Measurements from ENCODE around the gene TSPAN12.
"Not testable (repeated sequence)": the region's sequence is repeated elsewhere in the genome, so short reads cannot be mapped to it uniquely, and the experiment has no call there.

The TSPAN12 gene

GRCh38 chr7:120857588-120858573, at the start of gene TSPAN12:
Gene TSPAN12, minus strand, starts transcription at chr7:120858144. Its CDS starts 1,381 bp downstream, at chr7:120856763.
- peak; percentile 45 to 78 for DNase-seq

GRCh38 chr7:120898715-120899499, 41.0 kb upstream of the TSPAN12 start:
- no peak for DNase-seq

- DNase-seq, result not testable (repeated sequence)
Observed at GRCh38 chr7:120895253-120895652, 37.3 kb upstream of the TSPAN12 start.

- not testable (repeated sequence) for DNase-seq
Observed at GRCh38 chr7:120885602-120886001, 27.7 kb upstream of the TSPAN12 start.

GRCh38 chr7:120877701-120878100, 19.8 kb upstream of the TSPAN12 start:
- DNase-seq, result no peak

GRCh38 chr7:120876922-120877321, 19.0 kb upstream of the TSPAN12 start:
- no peak for DNase-seq

GRCh38 chr7:120874722-120875121, 16.8 kb upstream of the TSPAN12 start:
- DNase-seq, result no peak

GRCh38 chr7:120874016-120874415, 16.1 kb upstream of the TSPAN12 start:
- DNase-seq, result no peak

GRCh38 chr7:120873401-120873800, 15.5 kb upstream of the TSPAN12 start:
- no peak for DNase-seq

- DNase-seq, result no peak
Observed at GRCh38 chr7:120869700-120870099, 11.8 kb upstream of the TSPAN12 start.

- no peak for DNase-seq
Observed at GRCh38 chr7:120867932-120868331, 10.0 kb upstream of the TSPAN12 start.

GRCh38 chr7:120865191-120865981, 7.4 kb upstream of the TSPAN12 start:
- no peak for DNase-seq

- no peak for DNase-seq
Observed at GRCh38 chr7:120864141-120864900, 6.4 kb upstream of the TSPAN12 start.

GRCh38 chr7:120862987-120863590, 5.1 kb upstream of the TSPAN12 start:
- no peak for DNase-seq

GRCh38 chr7:120860156-120860555, 2.2 kb upstream of the TSPAN12 start:
- DNase-seq, result no peak

- no peak for DNase-seq
Observed at GRCh38 chr7:120859459-120859858, 1.5 kb upstream of the TSPAN12 start.

- DNase-seq, result peak; percentile 37 to 52
Observed at GRCh38 chr7:120856621-120857352, 1.2 kb downstream of the TSPAN12 start.

- no peak for DNase-seq
Observed at GRCh38 chr7:120856198-120856597, 1.7 kb downstream of the TSPAN12 start.

- DNase-seq, result no peak
Observed at GRCh38 chr7:120852700-120853099, 5.2 kb downstream of the TSPAN12 start.

- DNase-seq, result no peak
Observed at GRCh38 chr7:120843109-120843508, 14.8 kb downstream of the TSPAN12 start.

- DNase-seq, result peak; percentile 47 to 52
Observed at GRCh38 chr7:120842121-120842621, 15.8 kb downstream of the TSPAN12 start.

Data from NCI-H1930 (cell line).